ENCODE results near the gene ATP2A1.

The ATP2A1 gene

DNA sequence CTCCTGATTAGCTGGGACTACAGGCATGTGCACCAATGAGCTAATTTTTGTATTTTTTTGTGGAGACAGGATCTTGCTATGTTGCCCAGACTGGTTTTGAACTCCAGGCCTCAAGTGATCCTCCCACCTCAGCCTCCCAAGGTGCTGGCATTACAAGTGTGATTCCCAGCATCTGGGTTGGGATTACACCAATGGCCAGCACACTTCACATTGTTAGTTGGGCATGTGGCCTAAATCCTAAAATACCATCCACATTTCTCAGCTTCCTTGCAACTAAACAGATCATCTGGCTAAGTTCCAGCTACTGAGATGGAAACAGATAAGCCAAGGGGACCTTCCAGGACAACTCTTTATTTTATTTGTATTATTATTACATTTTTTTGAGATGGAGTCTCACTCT, 36.9 kb downstream of the ATP2A1 start:
- CTCF ChIA-PET, result no interaction called here
- TF ChIP-seq, protein P1, sequence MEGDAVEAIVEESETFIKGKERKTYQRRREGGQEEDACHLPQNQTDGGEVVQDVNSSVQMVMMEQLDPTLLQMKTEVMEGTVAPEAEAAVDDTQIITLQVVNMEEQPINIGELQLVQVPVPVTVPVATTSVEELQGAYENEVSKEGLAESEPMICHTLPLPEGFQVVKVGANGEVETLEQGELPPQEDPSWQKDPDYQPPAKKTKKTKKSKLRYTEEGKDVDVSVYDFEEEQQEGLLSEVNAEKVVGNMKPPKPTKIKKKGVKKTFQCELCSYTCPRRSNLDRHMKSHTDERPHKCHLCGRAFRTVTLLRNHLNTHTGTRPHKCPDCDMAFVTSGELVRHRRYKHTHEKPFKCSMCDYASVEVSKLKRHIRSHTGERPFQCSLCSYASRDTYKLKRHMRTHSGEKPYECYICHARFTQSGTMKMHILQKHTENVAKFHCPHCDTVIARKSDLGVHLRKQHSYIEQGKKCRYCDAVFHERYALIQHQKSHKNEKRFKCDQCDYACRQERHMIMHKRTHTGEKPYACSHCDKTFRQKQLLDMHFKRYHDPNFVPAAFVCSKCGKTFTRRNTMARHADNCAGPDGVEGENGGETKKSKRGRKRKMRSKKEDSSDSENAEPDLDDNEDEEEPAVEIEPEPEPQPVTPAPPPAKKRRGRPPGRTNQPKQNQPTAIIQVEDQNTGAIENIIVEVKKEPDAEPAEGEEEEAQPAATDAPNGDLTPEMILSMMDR (IDR thresholded peaks at IDR 0.05; ENCODE audit: insufficient read depth, low read length, missing control alignments), result no peak
- POLR2A ChIA-PET, result no interaction called here
- DNase-seq (ENCODE audit: low read depth, low spot score), result peak; percentile 31
- H3K4me3 ChIP-seq (ENCODE audit: low read depth, low read length), result no peak overlapping the region

DNA sequence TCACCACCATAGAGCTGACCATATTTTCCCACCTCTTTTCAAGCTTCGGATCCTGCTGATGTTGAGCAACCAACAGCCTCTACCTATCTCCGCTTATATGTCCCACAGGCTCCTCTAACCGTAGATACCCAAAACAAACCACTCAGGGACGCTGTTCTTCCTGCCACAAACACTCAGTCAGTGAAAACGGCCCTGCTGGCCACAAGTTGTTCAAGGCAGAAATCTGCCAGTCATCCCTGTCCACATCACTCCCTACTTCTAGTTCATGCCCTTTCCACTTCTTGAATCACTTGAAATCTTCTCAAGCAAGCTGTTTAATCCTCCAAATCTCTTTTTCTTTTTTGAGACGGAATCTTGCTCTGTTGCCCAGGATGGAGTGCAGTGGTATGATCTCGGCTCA, 38.8 kb downstream of the ATP2A1 start:
- ChIA-PET CTCF (interaction anchor here (0.8 kb wide), 1 partner anchor 28 kb away, joined by 3 read pairs; no protein-coding TSS in a partner anchor), POLR2A (interaction anchor here (0.8 kb wide), 1 partner anchor 10 kb away, joined by 3 read pairs; no protein-coding TSS in a partner anchor)
- no peak for DNase-seq (ENCODE audit: low read depth, low spot score)
- no peak overlapping the region for H3K4me3 ChIP-seq (ENCODE audit: low read depth, low read length)
- TF ChIP-seq, protein P1 (IDR thresholded peaks at IDR 0.05; ENCODE audit: insufficient read depth, low read length, missing control alignments), result no peak

- no peak overlapping the region for H3K4me3 ChIP-seq (ENCODE audit: low read depth, low read length)
- TF ChIP-seq, protein P1 (IDR thresholded peaks at IDR 0.05; ENCODE audit: insufficient read depth, low read length, missing control alignments), result no peak
- POLR2A ChIA-PET, result no interaction called here
- DNase-seq (ENCODE audit: low read depth, low spot score), result no peak
- CTCF ChIA-PET, result interaction anchor here (1.8 kb wide), 1 partner anchor 27 kb away, joined by 9 read pairs; no protein-coding TSS in a partner anchor
Observed at GRCh38 chr16:28918698-28919097, 40.4 kb downstream of the ATP2A1 start.

DNA sequence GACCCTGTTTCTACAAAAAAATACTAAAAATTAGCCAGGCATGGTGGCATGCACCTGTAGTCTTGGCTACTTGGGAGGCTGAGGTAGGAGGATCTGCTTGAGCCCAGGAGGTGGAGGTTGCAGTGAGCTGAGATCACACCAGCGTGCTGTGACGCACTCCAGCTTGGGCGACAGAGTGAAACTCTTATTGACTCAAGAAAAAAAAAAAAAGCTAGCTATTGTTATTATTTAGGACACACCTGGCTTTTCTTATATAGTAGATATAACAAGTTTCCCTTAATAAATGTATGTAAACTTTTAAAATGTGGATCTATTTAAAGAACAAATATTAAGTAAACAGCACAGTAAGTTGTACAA, 44.9 kb downstream of the ATP2A1 start:
- POLR2A ChIA-PET, result no interaction called here
- H3K4me3 ChIP-seq (ENCODE audit: low read depth, low read length), result no peak overlapping the region
- no peak for DNase-seq (ENCODE audit: low read depth, low spot score)
- TF ChIP-seq, protein P1 (IDR thresholded peaks at IDR 0.05; ENCODE audit: insufficient read depth, low read length, missing control alignments), result no peak
- CTCF ChIA-PET, result interaction anchor here (1.0 to 1.3 kb wide), 3 partner anchors 14 to 38 kb away, joined by 3 read pairs; no protein-coding TSS in a partner anchor

DNA sequence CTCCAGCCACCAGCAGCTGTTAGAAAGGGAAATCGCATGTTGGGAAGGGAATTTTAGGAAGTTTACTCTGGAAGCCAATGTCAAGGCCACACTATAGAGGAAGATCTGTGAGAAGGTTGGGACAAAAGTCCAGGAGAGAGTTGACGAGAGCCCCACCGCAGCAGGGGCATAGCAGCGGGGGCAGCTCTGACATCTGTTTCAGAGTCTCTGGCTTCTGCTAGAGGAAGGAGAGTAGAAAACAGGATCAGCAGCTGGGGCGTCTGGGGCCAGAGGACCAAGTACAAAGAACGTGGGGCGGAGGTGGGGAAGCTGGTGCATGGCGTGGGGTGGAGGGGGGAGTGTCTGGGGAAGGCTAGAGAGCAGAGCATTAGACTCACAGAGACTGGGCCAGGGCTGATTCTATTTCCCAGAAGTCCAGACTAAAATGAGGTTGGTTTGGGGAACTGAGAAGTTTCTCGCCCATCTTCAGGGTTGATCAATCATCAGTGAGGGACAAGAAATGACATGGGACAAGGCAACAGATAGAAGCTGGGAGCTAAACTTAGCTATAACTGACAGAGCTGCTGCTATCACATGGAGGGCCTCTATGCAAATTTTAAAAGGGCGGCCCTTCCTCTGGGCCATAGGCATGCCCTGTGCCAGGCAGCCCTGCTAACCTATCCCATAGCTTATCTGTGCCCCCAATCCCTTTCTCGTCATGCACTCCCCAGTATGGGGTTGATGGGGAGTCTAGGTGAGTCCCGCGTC, 45.5 kb downstream of the ATP2A1 start:
- POLR2A ChIA-PET, result no interaction called here
- CTCF ChIA-PET, result interaction anchor here (1.0 to 1.9 kb wide), 4 partner anchors 13 to 39 kb away, joined by 3 to 5 read pairs (median 3); no protein-coding TSS in a partner anchor
- TF ChIP-seq, protein P1 (IDR thresholded peaks at IDR 0.05; ENCODE audit: insufficient read depth, low read length, missing control alignments), result no peak
- no peak for DNase-seq (ENCODE audit: low read depth, low spot score)
- H3K4me3 ChIP-seq (ENCODE audit: low read depth, low read length), result peak overlapping the region; percentile 82

DNA sequence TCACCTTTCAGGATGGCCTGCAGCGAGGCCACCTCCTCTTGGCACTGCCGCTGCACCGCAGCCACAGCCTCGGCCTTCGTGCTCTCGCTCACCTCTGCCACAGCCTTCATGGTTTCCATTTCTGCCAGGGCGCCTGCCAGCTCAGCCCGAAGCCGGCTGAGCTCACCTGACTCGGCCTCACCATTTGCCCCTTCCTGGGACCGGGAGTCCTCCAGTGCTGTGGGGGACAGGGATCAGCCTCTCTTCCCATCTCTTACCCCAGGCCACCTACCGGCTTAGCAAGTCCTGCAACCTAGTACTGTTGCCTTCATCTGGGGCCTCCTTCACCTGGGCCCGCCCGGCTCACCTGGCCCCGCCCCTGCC, 46.1 kb downstream of the ATP2A1 start:
- POLR2A ChIA-PET, result no interaction called here
- TF ChIP-seq, protein P1 (IDR thresholded peaks at IDR 0.05; ENCODE audit: insufficient read depth, low read length, missing control alignments), result no peak
- CTCF ChIA-PET, result interaction anchor here (1.9 kb wide), 1 partner anchor 21 kb away, joined by 5 read pairs; no protein-coding TSS in a partner anchor
- peak overlapping the region; percentile 82 for H3K4me3 ChIP-seq (ENCODE audit: low read depth, low read length)
- no peak for DNase-seq (ENCODE audit: low read depth, low spot score)
